ENCODE measurements around the gene SLC27A5.

The SLC27A5 gene

GRCh38 chr19:58511353-58512208 is at the start of gene SLC27A5:
Gene SLC27A5 (minus strand): TSS chr19:58511992. CDS start chr19:58511955, 37 bp downstream.
- no peak for DNase-seq

GRCh38 chr19:58560921-58561320 is 49.1 kb upstream of the SLC27A5 start:
- no peak for DNase-seq

GRCh38 chr19:58560007-58560887 is 48.5 kb upstream of the SLC27A5 start:
- DNase-seq: no peak

GRCh38 chr19:58559275-58560006 is 47.6 kb upstream of the SLC27A5 start:
- no peak for DNase-seq

GRCh38 chr19:58558623-58559274 is 47.0 kb upstream of the SLC27A5 start:
- DNase-seq: no peak

- DNase-seq: no peak
Observed at GRCh38 chr19:58558066-58558622, 46.4 kb upstream of the SLC27A5 start, which contains the start of gene UBE2M. Gene UBE2M (minus strand): TSS chr19:58558611. CDS start chr19:58558381, 230 bp downstream.

- DNase-seq: no peak
Observed at GRCh38 chr19:58557221-58558065, 45.7 kb upstream of the SLC27A5 start.

- no peak for DNase-seq
Observed at GRCh38 chr19:58556622-58557220, 44.9 kb upstream of the SLC27A5 start.

- no peak for DNase-seq
Observed at GRCh38 chr19:58555920-58556621, 44.3 kb upstream of the SLC27A5 start.

GRCh38 chr19:58555369-58555885 is 43.6 kb upstream of the SLC27A5 start:
- DNase-seq: no peak

- no peak for DNase-seq
Observed at GRCh38 chr19:58554494-58555368, 42.9 kb upstream of the SLC27A5 start, which contains the start of gene CHMP2A. Gene CHMP2A (minus strand): TSS chr19:58555105. CDS start chr19:58554212, 893 bp downstream.

GRCh38 chr19:58553799-58554493 is 42.2 kb upstream of the SLC27A5 start:
- DNase-seq: no peak

- DNase-seq: no peak
Observed at GRCh38 chr19:58552655-58553054, 40.9 kb upstream of the SLC27A5 start.

- no peak for DNase-seq
Observed at GRCh38 chr19:58551577-58552471, 40.0 kb upstream of the SLC27A5 start.

GRCh38 chr19:58551123-58551497 is 39.3 kb upstream of the SLC27A5 start:
- no peak for DNase-seq

GRCh38 chr19:58550362-58551122 is 38.8 kb upstream of the SLC27A5 start:
- DNase-seq: no peak
